ENCODE measurements around the gene KCNMB1. TPM values are rescaled to one million over a fixed set of nuclear protein-coding genes. Genes with fewer than 3 reads are reported as not detected.

Gene KCNMB1
- total and polyA plus RNA-seq, 2 of the 13 experiments (the other 11 are each of a cell fraction or from before 2014, with no cell fraction given): not detected

DNA sequence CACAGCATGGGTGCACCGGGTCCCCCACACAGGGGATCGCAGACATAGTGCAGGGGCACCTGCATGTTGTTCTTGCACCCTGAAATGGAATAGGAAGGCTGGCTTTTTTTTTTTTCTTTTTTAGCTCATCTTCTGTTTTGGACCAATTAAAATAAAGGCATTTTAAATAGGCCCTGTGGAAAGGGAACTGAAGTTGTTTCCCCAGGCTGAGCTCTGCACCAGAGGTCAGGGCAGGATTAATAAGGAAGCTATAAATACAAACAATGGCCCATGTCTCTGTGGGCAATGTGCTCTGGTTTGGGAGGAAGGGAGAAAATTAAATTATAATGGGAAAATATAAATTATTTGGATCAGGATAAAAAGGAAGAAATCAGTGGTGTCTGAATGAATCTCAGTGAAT lies 21.2 kb upstream of the KCNMB1 start:
- CTCF ChIA-PET (ENCODE audit: low intra/inter-chr PET ratio, low total read pairs): no interaction called here

More for the DNA sequence above, 21.2 kb upstream of the KCNMB1 start:
- DNase-seq (ENCODE audit: low spot score): no peak
- Histone ChIP-seq H3K4me3 (replicated peaks in 1 of 3; ENCODE audit: insufficient read depth in 1 of 3, low read depth in 2 of 3, low read length in 3 of 3) (no peak overlapping the region), H3K4me1 (ENCODE audit: insufficient read depth, low read length) (no peaks in the 10 kb centered on the region), H2AFZ (ENCODE audit: low read length) (no peak overlapping the region), H3K9me3 (ENCODE audit: low read length) (no peaks in the 10 kb centered on the region), H3K79me2 (ENCODE audit: insufficient read depth, low read length) (no peaks in the 10 kb centered on the region), H3K36me3 (replicated peaks in 1 of 2; ENCODE audit: control insufficient read depth in 1 of 2, insufficient read depth in 2 of 2, low read length in 2 of 2) (no peaks in the 10 kb centered on the region), H4K20me1 (ENCODE audit: insufficient read depth, low read length) (no peaks in the 10 kb centered on the region), H3K27ac (ENCODE audit: extremely low read length, insufficient read depth, low read length) (no peak overlapping the region), H3K9ac (ENCODE audit: insufficient read depth, low read depth, low read length) (no peak overlapping the region), H3K27me3 (ENCODE audit: control insufficient read depth in 1 of 2, insufficient read depth in 2 of 2, low read length in 2 of 2) (peaks cover 0 to 5% of the 10 kb centered on the region in 2 experiments; a peak in 1 of 5 replicates), H3K4me2 (ENCODE audit: low read depth, low read length) (no peak overlapping the region)
- in situ Hi-C loops (cut with HindIII; ENCODE audit: extremely low pct_ligation_motif_present, low pct_unique_long_range_greater_than_20kb): no loop called here
- POLR2A ChIA-PET: no interaction called here
- intact Hi-C loops (cut with micrococcal nuclease; ENCODE audit: unreplicated experiment): no loop called here
- TF ChIP-seq, protein P1, sequence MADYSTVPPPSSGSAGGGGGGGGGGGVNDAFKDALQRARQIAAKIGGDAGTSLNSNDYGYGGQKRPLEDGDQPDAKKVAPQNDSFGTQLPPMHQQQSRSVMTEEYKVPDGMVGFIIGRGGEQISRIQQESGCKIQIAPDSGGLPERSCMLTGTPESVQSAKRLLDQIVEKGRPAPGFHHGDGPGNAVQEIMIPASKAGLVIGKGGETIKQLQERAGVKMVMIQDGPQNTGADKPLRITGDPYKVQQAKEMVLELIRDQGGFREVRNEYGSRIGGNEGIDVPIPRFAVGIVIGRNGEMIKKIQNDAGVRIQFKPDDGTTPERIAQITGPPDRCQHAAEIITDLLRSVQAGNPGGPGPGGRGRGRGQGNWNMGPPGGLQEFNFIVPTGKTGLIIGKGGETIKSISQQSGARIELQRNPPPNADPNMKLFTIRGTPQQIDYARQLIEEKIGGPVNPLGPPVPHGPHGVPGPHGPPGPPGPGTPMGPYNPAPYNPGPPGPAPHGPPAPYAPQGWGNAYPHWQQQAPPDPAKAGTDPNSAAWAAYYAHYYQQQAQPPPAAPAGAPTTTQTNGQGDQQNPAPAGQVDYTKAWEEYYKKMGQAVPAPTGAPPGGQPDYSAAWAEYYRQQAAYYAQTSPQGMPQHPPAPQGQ (CRISPR knock-in tag; IDR thresholded peaks at IDR 0.05; ENCODE audit: borderline replicate concordance): no peak
- TF ChIP-seq, protein P2, sequence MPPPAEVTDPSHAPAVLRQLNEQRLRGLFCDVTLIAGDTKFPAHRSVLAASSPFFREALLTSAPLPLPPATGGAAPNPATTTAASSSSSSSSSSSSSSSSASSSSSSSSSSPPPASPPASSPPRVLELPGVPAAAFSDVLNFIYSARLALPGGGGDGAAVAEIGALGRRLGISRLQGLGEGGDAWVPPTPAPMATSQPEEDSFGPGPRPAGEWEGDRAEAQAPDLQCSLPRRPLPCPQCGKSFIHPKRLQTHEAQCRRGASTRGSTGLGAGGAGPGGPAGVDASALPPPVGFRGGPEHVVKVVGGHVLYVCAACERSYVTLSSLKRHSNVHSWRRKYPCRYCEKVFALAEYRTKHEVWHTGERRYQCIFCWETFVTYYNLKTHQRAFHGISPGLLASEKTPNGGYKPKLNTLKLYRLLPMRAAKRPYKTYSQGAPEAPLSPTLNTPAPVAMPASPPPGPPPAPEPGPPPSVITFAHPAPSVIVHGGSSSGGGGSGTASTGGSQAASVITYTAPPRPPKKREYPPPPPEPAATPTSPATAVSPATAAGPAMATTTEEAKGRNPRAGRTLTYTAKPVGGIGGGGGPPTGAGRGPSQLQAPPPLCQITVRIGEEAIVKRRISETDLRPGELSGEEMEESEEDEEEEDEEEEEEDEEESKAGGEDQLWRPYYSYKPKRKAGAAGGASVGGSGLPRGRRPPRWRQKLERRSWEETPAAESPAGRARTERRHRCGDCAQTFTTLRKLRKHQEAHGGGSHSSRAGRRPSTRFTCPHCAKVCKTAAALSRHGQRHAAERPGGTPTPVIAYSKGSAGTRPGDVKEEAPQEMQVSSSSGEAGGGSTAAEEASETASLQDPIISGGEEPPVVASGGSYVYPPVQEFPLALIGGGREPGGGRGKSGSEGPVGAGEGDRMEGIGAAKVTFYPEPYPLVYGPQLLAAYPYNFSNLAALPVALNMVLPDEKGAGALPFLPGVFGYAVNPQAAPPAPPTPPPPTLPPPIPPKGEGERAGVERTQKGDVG (CRISPR knock-in tag; IDR thresholded peaks at IDR 0.05; ENCODE audit: borderline replicate concordance): no peak
- TF ChIP-seq HHEX (CRISPR knock-in tag; IDR thresholded peaks at IDR 0.05) (no peak), ZNF343 (CRISPR knock-in tag; IDR thresholded peaks at IDR 0.05) (no peak), NFKBIZ (CRISPR knock-in tag; IDR thresholded peaks at IDR 0.05) (no peak)
- TF ChIP-seq, protein P3, sequence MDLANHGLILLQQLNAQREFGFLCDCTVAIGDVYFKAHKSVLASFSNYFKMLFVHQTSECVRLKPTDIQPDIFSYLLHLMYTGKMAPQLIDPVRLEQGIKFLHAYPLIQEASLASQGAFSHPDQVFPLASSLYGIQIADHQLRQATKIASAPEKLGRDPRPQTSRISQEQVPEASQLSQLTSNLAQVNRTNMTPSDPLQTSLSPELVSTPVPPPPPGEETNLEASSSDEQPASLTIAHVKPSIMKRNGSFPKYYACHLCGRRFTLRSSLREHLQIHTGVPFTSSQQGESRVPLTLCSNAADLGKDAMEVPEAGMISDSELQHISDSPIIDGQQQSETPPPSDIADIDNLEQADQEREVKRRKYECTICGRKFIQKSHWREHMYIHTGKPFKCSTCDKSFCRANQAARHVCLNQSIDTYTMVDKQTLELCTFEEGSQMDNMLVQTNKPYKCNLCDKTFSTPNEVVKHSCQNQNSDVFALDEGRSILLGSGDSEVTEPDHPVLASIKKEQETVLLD (CRISPR knock-in tag; IDR thresholded peaks at IDR 0.05; ENCODE audit: low read depth): no peak
- no TSS peak for BruUV-seq (replicated peaks)
- FAIRE-seq: no peak
- WGBS (ENCODE audit: low lambda C conversion rate): 58% methylated on average over 2 of the region's 2 CpGs
- ATAC-seq: no peak
